Erythroblast (primary cell): ENCODE results near the gene PLEKHN1.
"Not testable (repeated sequence)": the region's sequence is repeated elsewhere in the genome, so short reads cannot be mapped to it uniquely, and the experiment has no call there.

ENCODE experiments used
- DNase-seq, 2 experiments: peaks; one replicate each; lab custom pipeline; 2025; lab: John Stamatoyannopoulos, UW
- GATA1 ChIP-seq: IDR thresholded peaks from 2 replicates; pipeline ENCODE4 v1.6.1; 2011; ENCODE audit warnings: low read depth, mild to moderate bottlenecking, control low read depth, low read length, moderate library complexity
- POLR2A ChIP-seq: IDR thresholded peaks from 2 replicates; pipeline ENCODE4 v1.6.1; 2011; ENCODE audit warnings: mild to moderate bottlenecking, low read length

Gene PLEKHN1

DNA sequence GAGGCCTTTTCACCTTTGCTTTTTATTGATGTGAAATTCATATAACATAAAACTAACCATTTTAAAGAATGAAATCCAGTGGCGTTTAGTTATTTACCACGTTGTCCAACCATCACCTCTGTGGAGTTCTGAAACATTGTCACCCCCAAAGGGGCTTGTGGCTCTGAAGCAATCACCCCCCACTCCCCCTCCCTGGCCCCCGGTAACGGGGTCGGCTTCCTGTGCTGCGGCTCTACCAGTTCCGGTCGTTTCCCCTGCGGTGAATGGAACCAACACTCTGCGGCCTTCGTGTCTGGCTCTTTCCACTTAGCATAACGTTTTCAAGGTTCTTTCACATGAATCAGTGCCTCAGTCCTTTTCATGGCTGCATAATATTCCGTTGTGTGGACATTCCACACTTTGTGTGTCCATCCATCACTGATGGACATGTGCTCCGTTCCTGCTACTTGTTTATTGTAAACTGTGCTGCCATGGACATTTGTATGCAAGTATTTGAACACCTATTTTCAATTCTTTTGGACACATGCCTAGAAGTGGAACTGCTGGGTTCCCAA is 45.2 kb downstream of the PLEKHN1 start:
- no peak for TF ChIP-seq GATA1
- TF ChIP-seq POLR2A = no peak
- no peak for DNase-seq

DNA sequence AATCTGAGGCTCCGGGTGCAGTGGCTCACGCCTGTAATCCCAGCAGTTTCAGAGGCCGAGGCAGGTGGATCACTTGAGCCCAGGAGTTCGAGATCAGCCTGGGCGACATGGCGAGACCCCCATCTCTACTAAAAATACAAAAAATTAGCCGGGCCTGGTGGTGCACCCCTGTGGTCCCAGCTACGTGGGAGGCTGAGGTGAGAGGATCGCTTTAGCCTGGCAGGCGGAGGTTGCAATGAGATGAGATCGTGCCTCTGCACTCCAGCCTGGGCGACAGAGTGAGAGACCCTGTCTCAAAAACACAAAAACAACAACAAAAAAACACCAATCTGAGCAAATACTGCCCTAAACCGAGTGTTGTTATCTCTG is 46.4 kb downstream of the PLEKHN1 start:
- DNase-seq = not testable (repeated sequence)

DNA sequence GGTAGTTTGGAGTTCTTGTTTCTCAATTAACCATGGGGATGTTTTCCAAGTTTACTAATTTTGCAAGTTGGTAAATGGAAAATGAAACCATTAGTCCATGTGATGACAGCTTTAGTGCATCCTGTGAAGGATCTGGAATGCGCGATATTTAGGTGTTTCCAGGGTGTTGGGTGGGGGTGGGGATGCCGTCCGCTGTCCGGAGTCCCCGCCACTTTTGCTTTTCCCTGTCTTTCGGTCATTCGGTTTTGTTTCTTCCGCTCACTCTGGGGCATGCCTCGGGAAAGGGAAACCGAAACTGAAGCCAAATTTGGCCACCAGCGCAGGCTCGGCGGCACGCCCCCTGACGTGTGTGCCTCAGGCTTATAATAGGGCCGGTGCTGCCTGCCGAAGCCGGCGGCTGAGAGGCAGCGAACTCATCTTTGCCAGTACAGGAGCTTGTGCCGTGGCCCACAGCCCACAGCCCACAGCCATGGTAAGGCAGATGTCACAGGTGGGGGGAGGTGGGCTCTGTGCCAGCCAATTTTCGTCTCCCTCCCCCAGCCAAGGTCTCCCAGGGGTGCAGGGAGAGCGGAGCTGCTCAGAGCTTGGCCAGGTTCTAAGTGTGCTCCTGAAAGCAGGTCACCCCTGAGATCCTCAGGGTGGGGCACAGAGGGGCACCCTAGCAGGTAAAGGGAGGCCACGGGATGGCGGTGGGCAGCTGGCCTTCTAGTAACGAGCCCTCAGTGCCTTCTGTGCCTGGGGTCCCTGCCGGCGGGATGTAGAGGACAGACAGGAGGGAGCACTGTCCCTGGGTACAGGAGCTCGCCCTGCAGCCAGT is 47.0 kb downstream of the PLEKHN1 start, which contains the start of gene ISG15:
Gene ISG15 (plus strand): TSS at position 393 of the 817 bp plus-strand sequence. CDS start 77 bp downstream, at position 470.
- no peak for TF ChIP-seq GATA1
- TF ChIP-seq POLR2A = peak; percentile 64
- DNase-seq = peak; percentile 87 to 91

DNA sequence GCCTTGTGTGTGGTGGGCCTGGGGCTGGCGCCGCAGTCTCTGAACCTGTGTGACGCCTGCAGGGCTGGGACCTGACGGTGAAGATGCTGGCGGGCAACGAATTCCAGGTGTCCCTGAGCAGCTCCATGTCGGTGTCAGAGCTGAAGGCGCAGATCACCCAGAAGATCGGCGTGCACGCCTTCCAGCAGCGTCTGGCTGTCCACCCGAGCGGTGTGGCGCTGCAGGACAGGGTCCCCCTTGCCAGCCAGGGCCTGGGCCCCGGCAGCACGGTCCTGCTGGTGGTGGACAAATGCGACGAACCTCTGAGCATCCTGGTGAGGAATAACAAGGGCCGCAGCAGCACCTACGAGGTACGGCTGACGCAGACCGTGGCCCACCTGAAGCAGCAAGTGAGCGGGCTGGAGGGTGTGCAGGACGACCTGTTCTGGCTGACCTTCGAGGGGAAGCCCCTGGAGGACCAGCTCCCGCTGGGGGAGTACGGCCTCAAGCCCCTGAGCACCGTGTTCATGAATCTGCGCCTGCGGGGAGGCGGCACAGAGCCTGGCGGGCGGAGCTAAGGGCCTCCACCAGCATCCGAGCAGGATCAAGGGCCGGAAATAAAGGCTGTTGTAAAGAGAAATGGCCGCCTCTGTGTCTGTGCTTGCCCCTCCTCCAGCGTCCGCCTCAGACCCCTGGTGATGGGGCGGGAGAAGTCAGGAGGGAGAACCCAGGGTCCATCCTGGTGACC is 47.8 kb downstream of the PLEKHN1 start:
- DNase-seq = peak; percentile 35 to 38
- TF ChIP-seq POLR2A (no peak), GATA1 (no peak)

DNA sequence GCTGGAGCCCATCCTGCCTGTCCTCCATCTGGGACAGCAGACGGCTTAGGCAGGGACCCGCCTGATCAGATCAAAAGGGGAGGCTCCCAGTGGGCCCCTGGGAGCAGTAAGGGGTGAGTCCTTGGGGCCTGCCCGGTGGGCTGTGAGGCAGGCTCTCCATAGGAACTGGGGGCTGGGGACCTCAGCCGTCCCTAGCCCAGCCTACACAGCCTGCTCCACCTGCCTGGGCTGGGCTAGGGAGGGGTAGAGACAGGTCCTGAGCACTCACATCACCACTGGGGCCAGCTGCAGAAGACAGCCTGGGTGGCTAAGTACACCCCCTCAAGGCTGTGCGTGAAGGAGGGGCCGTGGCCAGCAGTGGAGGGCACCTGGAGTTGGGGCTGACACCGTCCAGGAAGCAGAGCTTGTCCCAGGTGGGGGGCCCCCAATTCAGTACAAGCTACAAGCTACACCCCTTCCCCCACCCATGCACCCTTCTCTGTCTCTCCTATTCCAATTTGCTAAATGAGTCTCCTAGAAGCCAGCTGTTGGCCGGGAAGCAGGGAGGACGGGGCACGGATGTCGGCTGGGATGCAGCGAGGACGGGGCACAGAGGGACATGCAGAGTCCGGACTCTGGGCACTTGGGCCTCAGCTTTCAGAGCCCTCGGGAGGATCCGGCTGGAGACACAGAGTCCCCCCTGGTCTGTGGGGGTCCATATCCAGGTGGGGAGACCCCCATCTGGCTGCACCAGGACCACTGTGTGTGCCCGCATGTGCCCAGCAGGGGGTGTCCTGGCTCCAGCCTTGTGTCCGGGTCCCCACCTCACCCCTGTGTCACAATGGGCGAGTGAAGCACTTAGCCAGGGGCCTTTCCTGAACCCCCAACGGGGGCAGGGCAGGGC is 48.8 kb downstream of the PLEKHN1 start:
- TF ChIP-seq POLR2A (no peak), GATA1 (no peak)
- peak; percentile 53 to 56 for DNase-seq

DNA sequence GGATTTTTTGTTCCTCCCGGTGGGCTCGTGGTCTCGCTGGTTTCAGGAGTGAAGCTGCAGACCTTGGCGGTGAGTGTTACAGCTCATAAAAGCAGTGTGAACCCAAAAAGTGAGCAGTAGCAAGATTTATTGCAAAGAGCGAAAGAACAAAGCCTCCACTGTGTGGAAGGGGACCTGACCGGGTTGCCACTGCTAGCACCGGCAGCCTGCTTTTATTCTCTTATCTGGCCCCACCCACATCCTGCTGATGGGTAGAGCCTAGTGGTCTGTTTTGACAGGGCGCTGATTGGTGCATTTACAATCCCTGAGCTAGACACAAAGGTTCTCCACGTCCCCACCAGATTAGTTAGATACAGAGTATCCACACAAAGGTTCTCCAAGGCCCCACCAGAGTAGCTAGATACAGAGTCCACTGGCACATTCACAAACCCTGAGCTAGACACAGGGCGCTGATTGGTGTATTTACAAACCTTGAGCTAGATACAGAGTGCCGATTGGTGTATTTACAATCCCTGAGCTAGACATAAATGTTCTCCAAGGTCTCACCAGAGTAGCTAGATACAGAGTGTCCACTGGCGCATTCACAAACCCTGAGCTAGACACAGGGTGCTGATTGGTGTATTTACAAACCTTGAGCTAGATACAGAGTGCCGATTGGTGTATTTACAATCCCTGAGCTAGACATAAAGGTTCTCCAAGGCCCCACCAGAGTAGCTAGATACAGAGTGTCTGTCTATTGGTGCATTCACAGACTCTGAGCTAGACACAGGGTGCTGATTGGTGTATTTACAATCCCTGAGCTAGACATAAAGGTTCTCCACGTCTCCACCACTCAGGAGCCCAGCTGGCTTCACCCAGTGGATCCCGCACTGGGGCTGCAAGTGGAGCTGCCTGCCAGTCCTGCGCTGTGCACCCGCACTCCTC is 51.4 kb downstream of the PLEKHN1 start:
- DNase-seq = not testable (repeated sequence)

DNA sequence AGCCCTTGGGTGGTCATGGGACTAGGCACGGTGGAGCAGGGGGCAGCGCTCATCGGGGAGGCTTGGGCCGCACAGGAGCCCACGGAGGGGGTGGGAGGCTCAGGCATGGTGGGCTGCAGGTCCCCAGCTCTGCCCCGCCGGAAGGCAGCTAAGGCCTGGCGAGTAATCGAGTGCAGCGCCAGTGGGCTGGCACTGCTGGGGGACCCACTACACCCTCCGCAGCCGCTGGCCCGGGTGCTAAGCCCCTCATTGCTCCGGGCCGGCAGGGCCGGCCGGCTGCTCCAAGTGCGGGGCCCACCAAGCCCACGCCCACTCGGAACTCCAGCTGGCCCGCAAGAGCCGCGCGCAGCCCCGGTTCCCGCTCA is 52.0 kb downstream of the PLEKHN1 start:
- not testable (repeated sequence) for DNase-seq

DNA sequence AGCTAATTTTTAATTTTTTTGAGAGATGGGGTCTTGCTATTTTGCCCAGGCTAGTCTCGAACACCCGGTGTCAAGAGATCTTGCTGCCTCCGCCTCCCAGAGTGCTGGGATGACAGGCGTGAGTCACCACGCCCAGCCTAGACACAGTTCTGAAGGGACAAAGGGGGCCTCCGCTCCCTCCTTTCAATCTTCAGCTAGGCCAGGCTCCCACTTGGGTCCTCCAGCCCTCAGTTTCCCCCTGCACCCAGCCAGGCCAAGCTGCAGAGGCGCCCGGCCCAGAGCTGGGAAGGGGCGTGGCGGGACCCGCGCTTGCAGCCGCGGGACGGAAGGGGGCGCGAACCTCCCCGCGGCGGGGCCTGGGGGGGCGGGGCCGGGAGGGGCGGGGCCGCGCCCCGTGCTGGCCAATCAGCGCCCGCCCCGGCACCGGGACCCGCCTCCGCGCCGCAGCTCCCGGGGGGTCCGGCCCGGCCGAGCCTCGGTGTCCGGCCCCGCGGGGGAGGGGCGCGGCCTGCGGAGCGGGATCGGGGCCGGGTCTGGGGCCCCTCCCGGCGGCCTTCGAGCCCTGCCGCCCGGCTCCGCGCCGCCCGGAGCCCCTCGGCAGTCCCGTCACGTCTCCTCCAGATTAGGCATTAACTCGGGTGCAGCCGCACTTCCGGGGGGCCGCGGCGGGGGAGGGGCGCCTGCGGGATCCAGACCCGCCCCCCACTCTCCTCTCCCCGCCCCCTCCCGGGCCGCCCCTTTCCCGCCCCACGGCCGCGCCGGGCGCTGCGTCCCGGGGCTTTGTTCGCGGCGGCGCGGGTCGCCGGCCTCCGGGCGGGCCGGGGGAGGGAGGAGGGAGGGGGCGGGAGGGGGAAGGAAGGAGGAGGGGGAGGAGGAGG is 53.1 kb downstream of the PLEKHN1 start:
- TF ChIP-seq GATA1 (no peak), POLR2A (no peak)
- DNase-seq = peak; percentile 92 to 93

DNA sequence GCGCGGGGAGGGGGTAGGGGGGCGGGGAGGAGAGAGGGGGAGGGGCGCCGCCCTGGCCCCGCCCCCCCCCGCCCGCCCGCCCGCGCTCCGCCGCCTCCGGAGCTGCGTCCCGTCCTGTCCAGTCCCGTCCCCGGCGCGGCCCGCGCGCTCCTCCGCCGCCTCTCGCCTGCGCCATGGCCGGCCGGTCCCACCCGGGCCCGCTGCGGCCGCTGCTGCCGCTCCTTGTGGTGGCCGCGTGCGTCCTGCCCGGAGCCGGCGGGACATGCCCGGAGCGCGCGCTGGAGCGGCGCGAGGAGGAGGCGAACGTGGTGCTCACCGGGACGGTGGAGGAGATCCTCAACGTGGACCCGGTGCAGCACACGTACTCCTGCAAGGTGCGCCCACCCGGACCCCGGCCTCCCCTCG is 53.7 kb downstream of the PLEKHN1 start, which contains the start of gene AGRN:
Gene AGRN (plus strand): TSS at position 121 of the 405 bp plus-strand sequence. CDS start 53 bp downstream, at position 174.
- DNase-seq = no peak
- TF ChIP-seq POLR2A (no peak), GATA1 (no peak)

DNA sequence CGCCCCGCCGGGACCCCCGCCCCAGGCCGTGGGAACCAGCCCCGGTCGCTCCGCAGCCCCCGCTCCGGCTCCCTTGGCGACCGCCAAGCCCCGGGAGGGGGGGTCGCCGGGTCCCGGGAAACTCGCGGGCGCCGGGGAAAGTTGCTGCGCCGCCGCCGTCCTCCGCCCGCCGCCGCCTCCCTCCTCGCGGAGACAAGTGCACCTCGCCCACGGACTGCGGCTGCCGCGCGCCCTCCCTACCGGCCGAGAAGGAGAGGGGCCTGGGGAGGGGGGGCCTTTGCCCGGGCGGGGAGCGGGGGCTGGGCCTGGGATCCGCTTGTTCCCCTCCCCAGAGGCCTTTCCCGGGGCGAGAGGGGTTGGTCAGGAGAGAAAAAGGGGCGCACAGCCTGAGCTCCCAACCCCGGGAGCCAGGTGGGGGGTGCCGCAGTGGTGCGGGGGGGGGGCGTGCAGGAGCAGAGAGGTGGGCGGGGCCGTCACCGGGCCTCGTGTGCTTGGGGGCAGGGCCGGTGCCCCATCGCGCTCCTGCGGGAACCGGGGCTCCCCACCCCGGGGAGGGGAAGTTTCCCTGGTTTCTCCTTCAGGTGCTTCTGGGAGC is 54.2 kb downstream of the PLEKHN1 start:
- peak; percentile 62 to 66 for DNase-seq
- TF ChIP-seq GATA1 = no peak
- TF ChIP-seq POLR2A = no peak
